ENCODE measurements around the gene ALDH1L1. TPM values are rescaled to one million over a fixed set of nuclear protein-coding genes. Genes with fewer than 3 reads are reported as not detected.
"Not testable (repeated sequence)": the region's sequence is repeated elsewhere in the genome, so short reads cannot be mapped to it uniquely, and the experiment has no call there.

ALDH1L1 gene
- polyA plus RNA-seq, 4 donors = 33.1 to 49.0 (median 42.8) TPM

- no peak for DNase-seq (ENCODE audit: low read depth in 4 of 4, low spot score in 2 of 4)
These were observed 94.5 kb downstream of the ALDH1L1 start for GRCh38 chr3:126085841-126086240.

GRCh38 chr3:126085276-126085675 lies 95.1 kb downstream of the ALDH1L1 start:
- DNase-seq (ENCODE audit: low read depth in 4 of 4, low spot score in 2 of 4) = no peak

DNA sequence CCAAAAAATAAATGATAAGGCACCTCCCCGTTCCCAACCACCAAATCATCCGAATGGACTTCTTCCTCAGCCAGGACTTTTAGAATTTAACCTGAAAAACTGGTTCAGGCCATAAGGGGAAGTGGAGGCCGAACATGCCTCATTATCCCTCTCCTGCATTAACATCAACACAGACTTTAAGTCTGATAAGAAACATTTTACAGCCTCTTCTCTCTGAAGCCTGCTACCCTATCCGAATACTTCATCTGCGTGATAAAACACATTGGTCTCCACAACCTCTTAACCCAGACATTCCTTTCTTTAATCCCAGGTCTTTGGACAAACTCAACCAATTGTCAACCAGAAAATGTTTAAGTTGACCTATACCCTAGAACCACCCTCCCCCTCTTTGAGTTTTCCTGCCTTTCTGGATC lies 95.6 kb downstream of the ALDH1L1 start:
- no peak for DNase-seq (ENCODE audit: low read depth in 4 of 4, low spot score in 2 of 4)

- DNase-seq (ENCODE audit: low read depth in 4 of 4, low spot score in 2 of 4) = peak in 3 of 4 donors; percentile 53 to 77 (median 68)
These were observed 96.2 kb downstream of the ALDH1L1 start, which contains the start of gene SLC41A3 for GRCh38 chr3:126083913-126084767. SLC41A3 (minus strand) TSS chr3:126084124; CDS start chr3:126068219, 15,905 bp downstream.

DNA sequence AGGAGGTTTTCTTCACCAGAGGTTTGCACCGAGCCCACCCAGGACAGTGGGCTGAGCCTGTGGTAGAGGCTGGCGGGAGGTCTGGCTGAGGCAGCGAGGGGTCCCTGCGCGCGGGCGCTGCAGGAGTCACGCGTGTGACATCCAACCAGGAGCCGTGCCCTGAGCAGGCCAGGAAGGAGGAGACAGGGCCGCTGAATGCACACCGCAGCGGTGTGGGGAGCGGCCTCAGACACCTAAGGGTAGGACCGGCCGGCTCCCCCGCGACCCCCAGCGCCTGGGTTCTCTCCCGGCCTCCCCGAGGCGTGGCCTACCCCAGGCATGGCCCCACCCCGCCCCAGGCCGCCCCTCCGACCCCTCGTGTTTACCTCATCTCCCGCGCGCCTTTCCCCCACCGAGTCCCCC lies 96.9 kb downstream of the ALDH1L1 start:
- DNase-seq (ENCODE audit: low read depth in 4 of 4, low spot score in 2 of 4) = no peak

DNA sequence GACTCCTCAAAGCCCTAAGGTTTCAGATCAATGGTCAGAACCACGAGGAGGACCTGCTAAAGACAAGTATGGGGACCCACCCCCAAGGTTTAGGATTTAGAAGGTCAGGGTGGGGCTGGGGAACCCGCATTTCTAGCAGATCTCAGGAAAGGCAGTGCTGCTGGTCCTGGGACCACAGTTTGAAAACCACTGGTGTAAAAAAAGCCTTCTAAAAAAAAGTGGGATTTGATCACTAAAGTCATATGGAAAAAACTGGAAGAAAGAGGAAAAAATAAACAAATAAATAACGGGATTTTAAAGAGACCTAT lies 97.3 kb downstream of the ALDH1L1 start:
- DNase-seq (ENCODE audit: low read depth in 4 of 4, low spot score in 2 of 4) = no peak

DNA sequence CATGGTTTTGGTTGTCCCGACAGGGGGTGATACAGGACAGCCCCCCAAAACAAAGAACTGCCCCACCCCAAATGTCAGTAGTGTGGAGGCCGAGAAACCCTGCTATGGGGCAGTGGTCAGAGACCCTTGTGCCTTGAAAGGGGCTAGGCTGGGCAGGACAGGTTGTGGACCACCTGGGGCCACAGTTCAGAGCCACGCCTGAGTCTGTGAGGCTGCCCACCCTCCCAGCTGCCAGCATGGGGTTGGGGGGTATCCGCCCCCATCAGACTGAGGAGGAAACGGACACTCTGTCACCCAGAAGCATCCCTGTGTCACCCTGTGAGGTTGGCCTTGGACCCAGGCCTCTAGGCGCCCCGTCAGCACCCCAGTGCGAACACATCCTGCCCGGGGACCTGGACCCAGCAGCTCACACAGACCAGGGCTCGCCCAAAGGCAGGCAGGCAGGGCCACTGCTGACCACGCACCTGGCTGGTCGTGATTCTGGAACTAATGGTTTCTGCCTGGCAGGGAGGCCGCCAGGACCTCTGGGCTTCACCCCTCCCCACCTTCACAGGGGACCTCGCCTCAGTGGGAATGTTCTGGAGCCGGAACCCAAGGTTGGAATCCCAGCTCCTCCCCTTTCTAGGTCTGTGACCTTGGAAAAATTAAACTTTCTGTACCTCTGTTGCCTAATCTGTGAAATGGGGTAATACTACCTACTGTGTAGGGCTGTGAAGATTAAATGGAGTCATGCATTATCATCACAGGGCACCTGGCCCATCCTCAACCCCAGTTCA lies 97.8 kb downstream of the ALDH1L1 start:
- DNase-seq (ENCODE audit: low read depth in 4 of 4, low spot score in 2 of 4) = no peak

DNA sequence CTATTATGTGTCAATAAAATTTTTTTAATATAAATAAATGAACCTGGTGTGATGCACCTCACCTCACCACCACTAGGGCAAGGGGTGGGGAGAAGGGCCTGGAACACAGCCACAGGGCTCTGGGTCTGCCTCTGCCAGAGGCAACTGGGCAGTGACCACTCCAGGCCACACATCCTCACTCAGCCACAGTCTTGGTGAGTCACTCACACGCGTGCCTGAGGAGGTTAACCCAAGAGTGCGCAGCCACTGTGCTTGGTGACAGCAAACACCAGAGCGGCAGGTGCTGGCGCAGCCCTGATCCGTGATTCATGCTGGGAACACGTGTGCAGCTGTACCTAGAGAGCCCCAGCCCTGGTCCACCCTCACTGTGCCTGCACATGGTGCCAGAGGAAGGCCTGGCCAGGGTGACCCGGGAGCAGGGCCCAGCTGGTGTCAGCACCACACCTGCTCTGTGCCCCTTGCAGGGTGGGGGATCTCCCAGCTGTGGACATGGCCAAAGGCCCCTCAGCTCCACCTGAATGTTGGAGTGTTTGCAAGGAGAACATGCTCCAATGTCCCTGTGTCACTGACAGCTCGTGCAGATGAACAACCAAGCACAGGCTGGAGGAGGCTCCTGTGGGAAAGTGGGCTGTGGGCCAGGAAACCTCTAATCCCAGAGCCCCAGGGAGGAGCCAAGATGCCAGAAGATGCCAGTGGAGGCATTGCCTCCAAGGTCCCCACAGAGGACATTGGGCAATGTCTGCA lies 98.6 kb downstream of the ALDH1L1 start:
- no peak for DNase-seq (ENCODE audit: low read depth in 4 of 4, low spot score in 2 of 4)

GRCh38 chr3:126080970-126081369 lies 99.4 kb downstream of the ALDH1L1 start:
- no peak for DNase-seq (ENCODE audit: low read depth in 4 of 4, low spot score in 2 of 4)

- DNase-seq (ENCODE audit: low read depth in 4 of 4, low spot score in 2 of 4) = no peak
These were observed 101.5 kb downstream of the ALDH1L1 start for GRCh38 chr3:126078866-126079265.

GRCh38 chr3:126077754-126078153 lies 102.6 kb downstream of the ALDH1L1 start:
- DNase-seq (ENCODE audit: low read depth in 4 of 4, low spot score in 2 of 4) = no peak

- DNase-seq (ENCODE audit: low read depth in 4 of 4, low spot score in 2 of 4) = no peak
These were observed 104.2 kb downstream of the ALDH1L1 start for GRCh38 chr3:126076140-126076539.

- DNase-seq (ENCODE audit: low read depth in 4 of 4, low spot score in 2 of 4) = no peak
These were observed 110.2 kb downstream of the ALDH1L1 start for GRCh38 chr3:126070146-126070545.

DNA sequence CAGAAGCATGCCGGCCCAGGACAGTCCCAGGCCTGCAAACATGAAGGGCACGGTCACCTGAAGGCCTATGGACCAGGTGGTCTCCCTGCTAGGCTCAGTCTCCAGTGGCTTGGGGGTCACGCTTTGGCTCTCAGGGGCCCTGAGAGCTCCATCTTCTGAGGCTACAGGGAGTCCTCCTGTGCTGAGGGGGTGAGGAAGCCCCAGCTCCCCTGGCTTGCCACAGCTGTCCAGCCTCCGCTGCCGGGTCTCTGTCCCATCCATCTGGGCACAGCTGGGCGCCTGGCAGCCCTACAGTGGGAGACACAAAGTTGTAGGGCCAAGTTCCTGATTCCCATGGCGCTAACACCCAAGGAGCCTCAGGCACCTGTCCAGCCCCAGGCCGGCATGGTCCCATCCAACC lies 112.4 kb downstream of the ALDH1L1 start:
- DNase-seq (ENCODE audit: low read depth in 4 of 4, low spot score in 2 of 4) = no peak

GRCh38 chr3:126066676-126067075 lies 113.7 kb downstream of the ALDH1L1 start:
- DNase-seq (ENCODE audit: low read depth in 4 of 4, low spot score in 2 of 4) = not testable (repeated sequence)

GRCh38 chr3:126065876-126066275 lies 114.5 kb downstream of the ALDH1L1 start:
- no peak for DNase-seq (ENCODE audit: low read depth in 4 of 4, low spot score in 2 of 4)

DNA sequence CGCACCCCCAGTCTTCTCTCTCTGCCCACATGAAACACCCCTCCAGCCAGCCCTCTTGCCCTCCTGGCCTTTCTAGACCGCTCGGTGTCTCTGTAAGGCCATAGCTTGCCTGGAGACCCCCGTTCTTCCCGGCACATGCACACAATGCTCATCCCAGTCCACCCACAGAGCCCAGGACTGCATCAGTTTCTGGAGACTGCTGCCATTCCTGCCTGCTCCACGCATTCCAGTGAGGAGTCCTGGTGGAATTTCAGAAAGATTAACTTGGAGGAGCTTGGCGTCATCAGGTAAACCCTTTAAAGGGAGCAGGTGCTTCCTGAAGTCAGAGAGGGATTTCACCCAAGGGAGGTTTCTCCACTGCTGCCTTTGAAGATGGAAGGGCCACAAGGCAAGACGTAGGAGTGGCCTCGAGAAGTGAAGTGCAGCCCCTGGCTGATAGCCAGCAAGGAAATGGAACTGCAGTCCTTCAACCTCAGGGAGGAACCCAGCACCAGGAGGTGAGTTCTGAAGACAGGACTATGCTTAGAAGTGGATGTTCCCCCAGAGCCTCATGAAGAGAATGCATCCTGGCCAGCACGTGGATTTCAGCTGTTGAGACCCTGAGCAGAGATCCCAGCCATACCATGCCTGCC lies 115.6 kb downstream of the ALDH1L1 start:
- no peak for DNase-seq (ENCODE audit: low read depth in 4 of 4, low spot score in 2 of 4)

GRCh38 chr3:126063358-126063965 lies 116.9 kb downstream of the ALDH1L1 start:
- no peak for DNase-seq (ENCODE audit: low read depth in 4 of 4, low spot score in 2 of 4)

DNA sequence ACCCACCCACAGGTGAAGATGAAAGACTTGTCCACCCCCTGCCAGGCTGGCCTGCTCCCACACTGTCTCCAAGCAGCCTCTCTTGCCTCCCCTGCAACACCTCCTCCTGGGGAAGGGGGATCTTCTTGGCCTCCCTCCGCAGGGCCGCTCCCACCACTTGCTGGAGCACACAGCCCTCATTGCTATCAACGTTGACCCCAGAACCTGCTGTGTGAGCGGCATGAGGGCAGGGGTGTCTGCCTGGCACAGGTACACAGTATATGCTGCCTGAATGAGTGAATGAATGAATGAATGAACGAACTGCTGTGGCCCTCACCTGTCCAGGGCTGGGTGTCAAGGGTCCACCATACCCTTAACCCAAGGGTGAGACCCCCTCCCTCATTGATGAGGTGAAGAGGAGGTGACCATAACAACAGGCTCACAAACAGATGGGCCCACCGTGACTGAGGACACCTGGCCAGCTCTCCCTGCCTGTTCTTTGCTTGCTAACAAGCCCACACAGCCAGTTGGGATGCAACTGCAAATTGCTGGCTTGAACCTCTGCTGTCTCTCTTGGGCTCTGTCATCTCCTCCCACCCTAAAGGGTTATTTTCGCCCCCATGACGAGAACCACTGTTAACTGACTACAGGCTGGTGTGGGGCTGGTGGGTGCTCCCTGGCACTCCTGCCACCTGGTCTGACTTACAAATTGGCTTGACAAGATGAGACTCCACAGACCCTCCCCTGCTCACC lies 118.9 kb downstream of the ALDH1L1 start:
- DNase-seq (ENCODE audit: low read depth in 4 of 4, low spot score in 2 of 4) = no peak

Measured in left renal cortex interstitium (tissue), 4 donors.